Activated T-helper 1 cell treated with anti-CD3 and anti-CD28 coated beads, Interleukin-12 subunit alpha, Interleukin-12 subunit beta, Interleukin-2, Interleukin-4 antibody, amounts not matched to agents 30 ng/mL and 10 ng/mL and 1 ng/mL, durations not matched to agents 14 hours and 24 hours and 36 hours (primary cell): ENCODE data around the gene ELAC1. TPM values are rescaled to one million over a fixed set of nuclear protein-coding genes. Genes with fewer than 3 reads are reported as not detected.

Experiments used
- DNase-seq: peaks from one replicate; pipeline ENCODE4 v3.0.0; 2021; ENCODE audit warnings: low spot score
- H3K27ac Mint-ChIP-seq: one replicate; pipeline ENCODE4 v1.8.0; 2021; ENCODE audit warnings: mild to moderate bottlenecking, mixed read lengths
- H3K27me3 Mint-ChIP-seq: one replicate; pipeline ENCODE4 v1.8.0; 2022; ENCODE audit warnings: mild to moderate bottlenecking, moderate library complexity, mixed read lengths; ENCODE audit not compliant: insufficient read depth
- H3K36me3 Mint-ChIP-seq: one replicate; pipeline ENCODE4 v1.8.0; 2021; ENCODE audit warnings: low read depth, mixed read lengths
- H3K4me1 Mint-ChIP-seq: one replicate; pipeline ENCODE4 v1.8.0; 2021; ENCODE audit warnings: low read depth, mixed read lengths
- H3K4me3 Mint-ChIP-seq: one replicate; pipeline ENCODE4 v1.8.0; 2021; ENCODE audit warnings: mild to moderate bottlenecking, moderate library complexity, mixed read lengths
- H3K9me3 Mint-ChIP-seq: one replicate; pipeline ENCODE4 v1.8.0; 2021; ENCODE audit warnings: mixed read lengths
- intact Hi-C: fragments of 100-400 bp; cut with micrococcal nuclease; formaldehyde crosslinking; loops from one replicate; pipeline ENCODE4 v1.15.1; 2024
- total RNA-seq: library from RNA; stranded (reverse); gene quantifications from 2 replicates; pipeline ENCODE4 v1.2.3, GENCODE V29; 2022

ELAC1 gene
- total RNA-seq, 1 donor from 2014 or later: 6.7 TPM

DNA sequence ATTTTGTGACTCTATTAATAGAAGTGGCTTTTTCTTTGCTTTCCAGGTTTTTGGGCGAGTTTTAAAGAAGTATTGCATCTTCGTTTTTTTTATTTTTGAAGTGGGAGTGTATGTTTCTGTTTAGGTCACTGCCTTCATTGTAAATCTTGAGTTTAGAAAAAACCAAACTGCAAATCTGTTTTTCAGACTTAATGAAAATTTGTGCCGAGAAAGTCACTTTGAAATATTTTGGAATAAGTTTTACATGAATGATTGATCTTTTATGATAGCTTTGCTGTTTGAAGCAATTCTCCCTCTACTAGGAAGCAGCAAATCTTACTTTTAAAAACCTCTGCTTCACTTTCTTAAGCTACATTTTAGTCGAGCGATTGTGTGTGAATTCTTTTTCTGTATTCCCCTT lies 64.4 kb downstream of the ELAC1 start:
- intact Hi-C loops: loop anchor here (5.0 to 10.0 kb wide), 2 partner anchors 120 to 747 kb away; partner anchors contain the start of genes CXXC1 and MBD1
- Mint-ChIP-seq H3K4me3 (peak overlapping the region; percentile 99), H3K4me1 (peaks cover 66% of the 10 kb centered on the region), H3K27me3 (no peaks in the 10 kb centered on the region), H3K27ac (no peak overlapping the region), H3K36me3 (peaks cover 9% of the 10 kb centered on the region), H3K9me3 (no peaks in the 10 kb centered on the region)
- DNase-seq: no peak

GRCh38 chr18:51037230-51037629 lies 69.4 kb downstream of the ELAC1 start:
- DNase-seq: no peak
- peaks cover 50% of the 10 kb centered on the region for H3K4me1 Mint-ChIP-seq
- no peaks in the 10 kb centered on the region for H3K9me3 Mint-ChIP-seq
- no peak overlapping the region for H3K27ac Mint-ChIP-seq
- intact Hi-C loops: loop anchor here (10.0 kb wide), 1 partner anchor 752 kb away; the partner anchor contains the start of genes CXXC1 and MBD1
- no peak overlapping the region for H3K4me3 Mint-ChIP-seq
- H3K27me3 Mint-ChIP-seq: no peaks in the 10 kb centered on the region
- H3K36me3 Mint-ChIP-seq: peaks cover 9% of the 10 kb centered on the region

Other genes with a start within 250 kb of the ELAC1 start
- not detected in 2 replicates for gene MRO, start 148.0 kb upstream of the ELAC1 start, total RNA-seq
- 122 and 129 TPM in 2 replicates for gene ME2, start 88.9 kb upstream of the ELAC1 start, total RNA-seq
- 84.4 and 88.7 TPM in 2 replicates for gene SMAD4, start 62.2 kb downstream of the ELAC1 start, total RNA-seq
- gene MEX3C, start 229.6 kb downstream of the ELAC1 start, total RNA-seq: 67.6 and 68.0 TPM in 2 replicates